HG03432 (cell line): ENCODE measurements around the gene ZNF804B.

ENCODE experiments used
- ATAC-seq: cut with Tn5 transposase; IDR thresholded peaks from one replicate; pipeline ENCODE4 v1.9.1; 2021; ENCODE audit warnings: mild to moderate bottlenecking, moderate library complexity; ENCODE audit not compliant: unreplicated experiment

The ZNF804B gene

GRCh38 chr7:88835147-88835728, 75.7 kb downstream of the ZNF804B start:
- peak; percentile 97 for ATAC-seq

- ATAC-seq = no peak
Observed at GRCh38 chr7:88842201-88842600, 82.7 kb downstream of the ZNF804B start.

- ATAC-seq = no peak
Observed at GRCh38 chr7:88845091-88845490, 85.6 kb downstream of the ZNF804B start.

GRCh38 chr7:88851220-88851619, 91.7 kb downstream of the ZNF804B start:
- no peak for ATAC-seq

- no peak for ATAC-seq
Observed at GRCh38 chr7:88859288-88859687, 99.8 kb downstream of the ZNF804B start.

GRCh38 chr7:88866265-88866863, 106.9 kb downstream of the ZNF804B start:
- peak; percentile 76 for ATAC-seq

GRCh38 chr7:88867158-88867557, 107.7 kb downstream of the ZNF804B start:
- ATAC-seq = no peak

GRCh38 chr7:88868456-88868855, 109.0 kb downstream of the ZNF804B start:
- no peak for ATAC-seq

GRCh38 chr7:88881136-88881535, 121.6 kb downstream of the ZNF804B start:
- ATAC-seq = no peak

- no peak for ATAC-seq
Observed at GRCh38 chr7:88885131-88885530, 125.6 kb downstream of the ZNF804B start.

GRCh38 chr7:88888684-88889083, 129.2 kb downstream of the ZNF804B start:
- no peak for ATAC-seq

GRCh38 chr7:88910516-88910915, 151.0 kb downstream of the ZNF804B start:
- ATAC-seq = no peak

- ATAC-seq = no peak
Observed at GRCh38 chr7:88912852-88913251, 153.4 kb downstream of the ZNF804B start.

- ATAC-seq = no peak
Observed at GRCh38 chr7:88915615-88916014, 156.1 kb downstream of the ZNF804B start.

- ATAC-seq = no peak
Observed at GRCh38 chr7:88919478-88920131, 160.1 kb downstream of the ZNF804B start.

- ATAC-seq = no peak
Observed at GRCh38 chr7:88922944-88923343, 163.4 kb downstream of the ZNF804B start.

GRCh38 chr7:88928276-88928675, 168.8 kb downstream of the ZNF804B start:
- no peak for ATAC-seq

- no peak for ATAC-seq
Observed at GRCh38 chr7:88929719-88930118, 170.2 kb downstream of the ZNF804B start.

- ATAC-seq = no peak
Observed at GRCh38 chr7:88933285-88933684, 173.8 kb downstream of the ZNF804B start.

- no peak for ATAC-seq
Observed at GRCh38 chr7:88942815-88943501, 183.5 kb downstream of the ZNF804B start.

- no peak for ATAC-seq
Observed at GRCh38 chr7:88951826-88952225, 192.3 kb downstream of the ZNF804B start.

- no peak for ATAC-seq
Observed at GRCh38 chr7:88964418-88964817, 204.9 kb downstream of the ZNF804B start.
